Limb (tissue), 2 donors: ENCODE measurements around the gene MSLN.

Experiments used
- DNase-seq, 2 donors: peaks; one replicate each; pipeline ENCODE4 v3.0.0-alpha.2; 2016; ENCODE audit errors: extremely low spot score in 2 of 2

The MSLN gene

GRCh38 chr16:789191-789850 is 28.8 kb downstream of the MSLN start:
- DNase-seq: no peak

GRCh38 chr16:790086-790485 is 29.6 kb downstream of the MSLN start:
- DNase-seq: no peak

GRCh38 chr16:791131-791530 is 30.6 kb downstream of the MSLN start:
- no peak for DNase-seq

GRCh38 chr16:792221-792995 is 31.9 kb downstream of the MSLN start:
- DNase-seq: no peak

GRCh38 chr16:793414-793813 is 32.9 kb downstream of the MSLN start:
- DNase-seq: no peak

- no peak for DNase-seq
Measured at GRCh38 chr16:794091-794822, 33.7 kb downstream of the MSLN start.

GRCh38 chr16:794853-795466 is 34.4 kb downstream of the MSLN start:
- DNase-seq: no peak

- no peak for DNase-seq
Measured at GRCh38 chr16:795580-796229, 35.2 kb downstream of the MSLN start.

- DNase-seq: no peak
Measured at GRCh38 chr16:796296-797119, 36.0 kb downstream of the MSLN start.

- DNase-seq: no peak
Measured at GRCh38 chr16:797120-797420, 36.5 kb downstream of the MSLN start.

- DNase-seq: no peak
Measured at GRCh38 chr16:797686-798085, 37.2 kb downstream of the MSLN start.

- DNase-seq: no peak
Measured at GRCh38 chr16:798666-799065, 38.1 kb downstream of the MSLN start.

GRCh38 chr16:799111-799947 is 38.8 kb downstream of the MSLN start:
- no peak for DNase-seq

- no peak for DNase-seq
Measured at GRCh38 chr16:799948-800833, 39.7 kb downstream of the MSLN start, which contains the start of gene GNG13. GNG13 (minus strand) TSS chr16:800734; CDS start chr16:799077, 1,657 bp downstream.

- no peak for DNase-seq
Measured at GRCh38 chr16:800834-801511, 40.4 kb downstream of the MSLN start.

- DNase-seq: no peak
Measured at GRCh38 chr16:801584-802363, 41.2 kb downstream of the MSLN start.

- DNase-seq: no peak
Measured at GRCh38 chr16:802461-802860, 41.9 kb downstream of the MSLN start.
